CD14-positive monocyte (primary cell): Measurements from ENCODE around the gene LCN2. TPM values are rescaled to one million over a fixed set of nuclear protein-coding genes. Genes with fewer than 3 reads are reported as not detected.

Source experiments
- DNase-seq, 3 donors: peaks; one replicate each; pipeline ENCODE4 v3.0.0-alpha.2; 2011 to 2022
- H2AFZ ChIP-seq: 2 replicates; pipeline ENCODE4 v1.6.0; 2012; ENCODE audit warnings: mild to moderate bottlenecking, low read depth, low read length, inconsistent platforms; ENCODE audit not compliant: insufficient read depth, poor library complexity, severe bottlenecking
- H3K27ac ChIP-seq, 2 donors: 1 replicate in 1 of 2; 2 replicates in 1 of 2; pipeline ENCODE4 v1.5.1; 2012 to 2013; ENCODE audit warnings: low read length in 2 of 2, control low read depth in 1 of 2, inconsistent platforms in 1 of 2, low read depth in 1 of 2, mild to moderate bottlenecking in 1 of 2
- H3K27me3 ChIP-seq, 2 donors: one replicate each; pipeline versions ENCODE4 v1.6.0 to v1.6.1; 2011 to 2013; ENCODE audit warnings: low read length in 2 of 2; ENCODE audit not compliant: control insufficient read depth in 2 of 2, insufficient read depth in 2 of 2
- H3K36me3 ChIP-seq, 2 donors: replicated peaks in 1 of 2; 1 replicate in 1 of 2; 2 replicates in 1 of 2; pipeline versions ENCODE4 v1.5.1 to v1.6.1; 2012 to 2013; ENCODE audit warnings: low read length in 2 of 2, control low read depth in 1 of 2, inconsistent platforms in 1 of 2, mild to moderate bottlenecking in 1 of 2; ENCODE audit not compliant: insufficient read depth in 2 of 2, control insufficient read depth in 1 of 2
- H3K4me1 ChIP-seq, 2 donors: 1 replicate in 1 of 2; 2 replicates in 1 of 2; pipeline versions ENCODE4 v1.5.1 to v1.6.1; 2012 to 2013; ENCODE audit warnings: low read length in 2 of 2, control low read depth in 1 of 2, inconsistent platforms in 1 of 2, mild to moderate bottlenecking in 1 of 2, moderate library complexity in 1 of 2; ENCODE audit not compliant: insufficient read depth in 2 of 2, control insufficient read depth in 1 of 2
- H3K4me2 ChIP-seq: replicated peaks from 2 replicates; pipeline ENCODE3; 2012; ENCODE audit warnings: low read length, moderate library complexity, mild to moderate bottlenecking; ENCODE audit not compliant: poor library complexity, severe bottlenecking; ENCODE audit errors: extremely low read depth
- H3K4me3 ChIP-seq, 3 experiments: fragments of 200-600 bp in 1 of 3; sonication (generic) in 1 of 3; replicated peaks in 1 of 3; 1 replicate in 2 of 3; 2 replicates in 1 of 3; pipeline ENCODE4 v1.5.1; 2011 to 2013; ENCODE audit warnings: low read length in 3 of 3, mild to moderate bottlenecking in 3 of 3, control low read depth in 2 of 3, low read depth in 2 of 3, inconsistent platforms in 1 of 3, moderate library complexity in 1 of 3
- H3K79me2 ChIP-seq: 2 replicates; pipeline ENCODE4 v1.6.0; 2012; ENCODE audit warnings: mild to moderate bottlenecking, control low read depth, inconsistent platforms, low read length, moderate library complexity; ENCODE audit not compliant: insufficient read depth
- H3K9ac ChIP-seq: 2 replicates; pipeline ENCODE4 v1.6.0; 2017; ENCODE audit warnings: low read length, mild to moderate bottlenecking; ENCODE audit not compliant: insufficient read depth, poor library complexity, severe bottlenecking
- H3K9me3 ChIP-seq, 2 donors: replicated peaks in 1 of 2; 1 replicate in 1 of 2; 2 replicates in 1 of 2; pipeline versions ENCODE4 v1.5.1 to v1.6.1; 2012 to 2013; ENCODE audit warnings: low read length in 2 of 2, control low read depth in 1 of 2; ENCODE audit not compliant: control insufficient read depth in 1 of 2, insufficient read depth in 1 of 2
- H4K20me1 ChIP-seq: 2 replicates; pipeline ENCODE4 v1.6.0; 2012; ENCODE audit warnings: mild to moderate bottlenecking, low read length, control low read depth, moderate library complexity; ENCODE audit not compliant: insufficient read depth
- H3K27ac Mint-ChIP-seq, 7 donors: one replicate each; pipeline ENCODE4 v1.8.0; 2020; ENCODE audit warnings: mild to moderate bottlenecking in 7 of 7, mixed read lengths in 7 of 7, moderate library complexity in 6 of 7, inconsistent platforms in 2 of 7
- H3K27me3 Mint-ChIP-seq, 3 donors: one replicate each; pipeline ENCODE4 v1.8.0; 2021 to 2022; ENCODE audit warnings: low read depth in 3 of 3, mild to moderate bottlenecking in 3 of 3, mixed read lengths in 3 of 3, moderate library complexity in 3 of 3, inconsistent platforms in 1 of 3
- H3K36me3 Mint-ChIP-seq, 2 donors: one replicate each; pipeline ENCODE4 v1.8.0; 2020; ENCODE audit warnings: mixed read lengths in 2 of 2, inconsistent platforms in 1 of 2, mild to moderate bottlenecking in 1 of 2
- H3K4me1 Mint-ChIP-seq: one replicate; pipeline ENCODE4 v1.8.0; 2020; ENCODE audit warnings: mild to moderate bottlenecking, mixed read lengths
- H3K4me3 Mint-ChIP-seq, 2 donors: one replicate each; pipeline ENCODE4 v1.8.0; 2020; ENCODE audit warnings: mild to moderate bottlenecking in 2 of 2, mixed read lengths in 2 of 2, moderate library complexity in 1 of 2
- H3K9me3 Mint-ChIP-seq, 7 donors: one replicate each; pipeline ENCODE4 v1.8.0; 2020 to 2022; ENCODE audit warnings: mixed read lengths in 7 of 7, mild to moderate bottlenecking in 6 of 7, moderate library complexity in 6 of 7, inconsistent platforms in 2 of 7
- WGBS: methylation state at CpG from one replicate; pipeline ENCODE4 v1.1.5; 2013; ENCODE audit warnings: missing lambda C conversion rate; ENCODE audit not compliant: insufficient coverage; 5-methylcytosine and 5-hydroxymethylcytosine counted together
- intact Hi-C, 2 donors: fragments of 100-400 bp; cut with micrococcal nuclease; formaldehyde crosslinking; loops; one replicate each; pipeline versions ENCODE4 v1.15.0 to v1.15.1; 2023
- polyA plus RNA-seq, 3 donors: library from polyadenylated mRNA; depleted of rRNA in 1 of 3; unstranded in 2 of 3; stranded (reverse) in 1 of 3; fragments of 300-500 nt in 2 of 3; fragments of >200 nt in 1 of 3; fragmentation: Illumina TruSeq in 2 of 3; gene quantifications; 1 replicate in 2 of 3; 2 replicates in 1 of 3; pipeline ENCODE4 v1.2.3, GENCODE V29; 2012 to 2021
- TF ChIP-seq, protein P1 (sequence below): fragments of 200-600 bp; IDR thresholded peaks from one replicate; pipeline ENCODE4 v1.8.0; 2022; ENCODE audit warnings: antibody characterized with exemption, mild to moderate bottlenecking

LCN2 gene
- polyA plus RNA-seq, 3 donors, result 0.83 TPM; not detected in 2

DNA sequence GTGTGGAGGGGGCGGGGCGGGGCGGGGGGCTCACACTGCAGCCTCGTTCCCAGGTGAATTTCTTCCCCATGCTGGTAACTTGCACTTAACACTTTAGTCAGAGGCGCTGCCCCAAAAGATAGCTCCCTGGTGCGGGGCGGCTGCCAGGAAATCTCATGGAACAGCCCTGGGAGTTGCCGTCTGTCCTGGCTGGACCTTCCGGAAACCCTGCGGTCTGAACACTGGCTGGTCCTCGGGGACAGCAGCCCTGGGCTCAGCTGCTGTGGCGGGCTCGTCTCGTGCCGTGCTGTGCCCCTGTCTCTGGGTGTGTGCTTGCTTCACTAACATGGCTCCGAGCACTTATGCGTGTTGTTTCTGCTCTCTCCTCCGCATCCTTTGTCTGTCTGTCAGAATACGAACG, 47.6 kb upstream of the LCN2 start:
- H3K79me2 ChIP-seq, result peaks cover 41% of the 10 kb centered on the region
- H3K4me1 ChIP-seq, result peaks cover 32 to 36% of the 10 kb centered on the region in 2 donors
- peaks cover 34% of the 10 kb centered on the region for H3K4me1 Mint-ChIP-seq
- intact Hi-C loops, result no loop called here
- H3K36me3 ChIP-seq, result peaks cover 55 to 61% of the 10 kb centered on the region in 2 donors
- no peaks in the 10 kb centered on the region for H3K9me3 Mint-ChIP-seq
- no peak overlapping the region for H3K4me3 Mint-ChIP-seq
- no peak overlapping the region for H3K27ac ChIP-seq
- DNase-seq, result peak in 1 of 3 donors; percentile 2
- peak overlapping the region in 2 of 7 donors; percentile 54 to 87 for H3K27ac Mint-ChIP-seq
- WGBS, result 98% methylated on average over 19 of the region's 20 CpGs
- H3K9ac ChIP-seq, result no peak overlapping the region
- TF ChIP-seq, protein P1, sequence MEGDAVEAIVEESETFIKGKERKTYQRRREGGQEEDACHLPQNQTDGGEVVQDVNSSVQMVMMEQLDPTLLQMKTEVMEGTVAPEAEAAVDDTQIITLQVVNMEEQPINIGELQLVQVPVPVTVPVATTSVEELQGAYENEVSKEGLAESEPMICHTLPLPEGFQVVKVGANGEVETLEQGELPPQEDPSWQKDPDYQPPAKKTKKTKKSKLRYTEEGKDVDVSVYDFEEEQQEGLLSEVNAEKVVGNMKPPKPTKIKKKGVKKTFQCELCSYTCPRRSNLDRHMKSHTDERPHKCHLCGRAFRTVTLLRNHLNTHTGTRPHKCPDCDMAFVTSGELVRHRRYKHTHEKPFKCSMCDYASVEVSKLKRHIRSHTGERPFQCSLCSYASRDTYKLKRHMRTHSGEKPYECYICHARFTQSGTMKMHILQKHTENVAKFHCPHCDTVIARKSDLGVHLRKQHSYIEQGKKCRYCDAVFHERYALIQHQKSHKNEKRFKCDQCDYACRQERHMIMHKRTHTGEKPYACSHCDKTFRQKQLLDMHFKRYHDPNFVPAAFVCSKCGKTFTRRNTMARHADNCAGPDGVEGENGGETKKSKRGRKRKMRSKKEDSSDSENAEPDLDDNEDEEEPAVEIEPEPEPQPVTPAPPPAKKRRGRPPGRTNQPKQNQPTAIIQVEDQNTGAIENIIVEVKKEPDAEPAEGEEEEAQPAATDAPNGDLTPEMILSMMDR, result no peak
- H2AFZ ChIP-seq, result no peak overlapping the region
- no peaks in the 10 kb centered on the region for H3K9me3 ChIP-seq
- no peak overlapping the region for H3K4me3 ChIP-seq
- peaks cover 50 to 70% of the 10 kb centered on the region in 2 donors for H3K36me3 Mint-ChIP-seq
- peaks cover 79% of the 10 kb centered on the region for H4K20me1 ChIP-seq
- H3K27me3 Mint-ChIP-seq, result no peaks in the 10 kb centered on the region
- no peak overlapping the region for H3K4me2 ChIP-seq
- no peaks in the 10 kb centered on the region for H3K27me3 ChIP-seq

DNA sequence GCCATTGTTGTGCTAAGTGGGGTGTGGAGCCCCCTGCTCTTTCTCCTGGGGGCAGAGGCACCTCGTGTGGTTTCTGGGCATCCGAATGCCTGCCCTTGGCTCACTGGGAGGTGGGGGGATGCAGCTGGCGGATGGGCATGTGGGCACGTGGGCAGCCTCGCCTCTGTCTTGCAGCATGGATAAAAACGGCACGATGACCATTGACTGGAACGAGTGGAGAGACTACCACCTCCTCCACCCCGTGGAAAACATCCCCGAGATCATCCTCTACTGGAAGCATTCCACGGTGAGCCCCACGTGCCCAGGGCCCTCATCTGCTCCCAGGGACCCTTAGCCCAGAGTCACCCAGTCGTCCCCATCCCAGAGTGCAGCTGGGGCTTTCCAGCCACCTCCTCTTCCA, 47.1 kb upstream of the LCN2 start:
- Histone ChIP-seq H3K9ac (no peak overlapping the region), H3K4me1 (peaks cover 29 to 31% of the 10 kb centered on the region in 2 donors), H3K27ac (no peak overlapping the region), H3K36me3 (peaks cover 60 to 66% of the 10 kb centered on the region in 2 donors), H3K27me3 (no peaks in the 10 kb centered on the region), H3K4me2 (no peak overlapping the region), H3K9me3 (no peaks in the 10 kb centered on the region), H3K4me3 (no peak overlapping the region), H3K79me2 (peaks cover 36% of the 10 kb centered on the region), H4K20me1 (peaks cover 81% of the 10 kb centered on the region), H2AFZ (no peak overlapping the region)
- H3K4me3 Mint-ChIP-seq, result no peak overlapping the region
- no peaks in the 10 kb centered on the region for H3K27me3 Mint-ChIP-seq
- TF ChIP-seq, protein P1, result no peak
- peaks cover 55 to 75% of the 10 kb centered on the region in 2 donors for H3K36me3 Mint-ChIP-seq
- 96% methylated on average over 8 of the region's 13 CpGs for WGBS
- intact Hi-C loops, result no loop called here
- H3K4me1 Mint-ChIP-seq, result peaks cover 30% of the 10 kb centered on the region
- H3K9me3 Mint-ChIP-seq, result no peaks in the 10 kb centered on the region
- H3K27ac Mint-ChIP-seq, result peak overlapping the region in 3 of 7 donors; percentile 28 to 65 (median 31)
- no peak for DNase-seq
